Measurements from ENCODE around the gene UGT1A5.

DNA sequence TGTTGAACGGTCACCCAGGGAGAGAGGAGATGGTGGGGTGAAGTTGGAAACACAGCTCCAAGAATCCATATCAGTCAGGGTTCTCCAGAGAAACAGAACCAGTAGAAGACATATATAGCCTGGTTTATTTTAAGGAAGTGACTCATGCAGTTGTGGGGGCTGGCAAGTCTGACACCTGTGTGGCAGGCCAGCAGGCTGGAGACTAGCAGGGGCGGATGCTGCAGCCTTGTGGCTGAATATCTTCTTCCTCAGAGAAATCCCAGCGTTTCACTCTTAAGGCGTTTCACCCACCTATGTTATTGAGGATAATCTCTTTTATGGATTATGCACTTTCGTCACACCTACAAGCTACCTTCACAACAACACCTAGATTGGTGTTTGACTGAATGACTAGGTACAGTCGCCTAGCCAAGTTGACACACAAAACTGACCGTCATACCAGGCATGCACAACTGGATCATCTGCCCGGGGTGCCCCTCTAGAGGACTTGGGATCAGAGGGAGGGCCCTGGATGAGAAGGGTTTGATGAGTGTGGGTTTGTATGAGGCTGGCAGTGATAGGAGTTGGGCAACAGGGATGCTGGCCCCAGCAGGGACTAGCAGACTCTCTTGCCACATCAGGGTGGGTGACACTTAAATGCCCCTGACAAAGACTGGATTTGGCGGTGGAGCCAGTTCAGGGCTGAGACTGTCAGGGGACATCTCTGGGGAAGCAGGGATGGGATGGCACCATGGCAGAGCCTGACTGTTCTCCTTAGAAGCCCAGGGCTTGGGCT lies 88.8 kb downstream of the UGT1A5 start:
- TF ChIP-seq, protein P1, sequence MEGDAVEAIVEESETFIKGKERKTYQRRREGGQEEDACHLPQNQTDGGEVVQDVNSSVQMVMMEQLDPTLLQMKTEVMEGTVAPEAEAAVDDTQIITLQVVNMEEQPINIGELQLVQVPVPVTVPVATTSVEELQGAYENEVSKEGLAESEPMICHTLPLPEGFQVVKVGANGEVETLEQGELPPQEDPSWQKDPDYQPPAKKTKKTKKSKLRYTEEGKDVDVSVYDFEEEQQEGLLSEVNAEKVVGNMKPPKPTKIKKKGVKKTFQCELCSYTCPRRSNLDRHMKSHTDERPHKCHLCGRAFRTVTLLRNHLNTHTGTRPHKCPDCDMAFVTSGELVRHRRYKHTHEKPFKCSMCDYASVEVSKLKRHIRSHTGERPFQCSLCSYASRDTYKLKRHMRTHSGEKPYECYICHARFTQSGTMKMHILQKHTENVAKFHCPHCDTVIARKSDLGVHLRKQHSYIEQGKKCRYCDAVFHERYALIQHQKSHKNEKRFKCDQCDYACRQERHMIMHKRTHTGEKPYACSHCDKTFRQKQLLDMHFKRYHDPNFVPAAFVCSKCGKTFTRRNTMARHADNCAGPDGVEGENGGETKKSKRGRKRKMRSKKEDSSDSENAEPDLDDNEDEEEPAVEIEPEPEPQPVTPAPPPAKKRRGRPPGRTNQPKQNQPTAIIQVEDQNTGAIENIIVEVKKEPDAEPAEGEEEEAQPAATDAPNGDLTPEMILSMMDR (IDR thresholded peaks at IDR 0.05) = no peak
- no peak for TF ChIP-seq POLR2AphosphoS5 (IDR thresholded peaks at IDR 0.05)
